Measurements from ENCODE around the gene SLC16A10. TPM values are rescaled to one million over a fixed set of nuclear protein-coding genes. Genes with fewer than 3 reads are reported as not detected.
A peak's percentile ranks its signal among the peaks of the same experiment; 100 is the strongest.

The SLC16A10 gene
- total and polyA plus RNA-seq, 2 of the 13 experiments (the other 11 are each of a cell fraction or from before 2014, with no cell fraction given), result 8.2 to 20.1 TPM

- TF ChIP-seq PRDM4 (CRISPR knock-in tag; IDR thresholded peaks at IDR 0.05; ENCODE audit: borderline replicate concordance) (no peak), ZNF12 (CRISPR knock-in tag; IDR thresholded peaks at IDR 0.05) (peak; percentile 87), RFXANK (CRISPR knock-in tag; IDR thresholded peaks at IDR 0.05) (no peak), ZNF878 (CRISPR knock-in tag; IDR thresholded peaks at IDR 0.05) (peak; percentile 82), ZNF234 (CRISPR knock-in tag; conservative IDR thresholded peaks at IDR 0.05) (no peak), ZMYM3 (CRISPR knock-in tag; IDR thresholded peaks at IDR 0.05) (peak; percentile 82; the same call in 1 of the 2 replicates), GATAD2A (CRISPR knock-in tag; IDR thresholded peaks at IDR 0.05) (peak; percentile 97), EZH2 (conservative IDR thresholded peaks at IDR 0.05; ENCODE audit: low read depth, low read length) (no peak), MEIS1 (CRISPR knock-in tag; IDR thresholded peaks at IDR 0.05; ENCODE audit: borderline replicate concordance) (no peak; the same call in 1 of the 2 replicates), ZMAT3 (CRISPR knock-in tag; conservative IDR thresholded peaks at IDR 0.05) (no peak), CREB1 (IDR thresholded peaks at IDR 0.05) (no peak), CREB1 (CRISPR knock-in tag; IDR thresholded peaks at IDR 0.05) (peak; percentile 60), AHDC1 (CRISPR knock-in tag; IDR thresholded peaks at IDR 0.05; ENCODE audit: borderline replicate concordance) (peak; percentile 74)
Observed at GRCh38 chr6:111105578-111105977, 18.3 kb downstream of the SLC16A10 start (continued).
